GM12892 (cell line): Measurements from ENCODE around the gene HES2.

Experiments used
- DNase-seq: peaks from one replicate; pipeline ENCODE4 v3.0.0; 2011; ENCODE audit not compliant: insufficient read length
- FAIRE-seq: peaks from 2 replicates; lab custom pipeline; 2011; peaks lifted over from hg19 to GRCh38; lab: Jason Lieb, UNC
- POLR2A ChIP-seq: IDR thresholded peaks from 2 replicates; pipeline ENCODE4 v1.6.1; 2011; ENCODE audit warnings: low read depth, low read length, control low read depth
- POLR2AphosphoS5 ChIP-seq: IDR thresholded peaks from 2 replicates; pipeline ENCODE4 v1.6.1; 2011; ENCODE audit warnings: low read depth, low read length, control low read depth
- TAF1 ChIP-seq: IDR thresholded peaks from 2 replicates; pipeline ENCODE4 v1.6.1; 2011; ENCODE audit warnings: low read depth, mild to moderate bottlenecking, control low read depth, low read length, borderline replicate concordance

Gene HES2

DNA sequence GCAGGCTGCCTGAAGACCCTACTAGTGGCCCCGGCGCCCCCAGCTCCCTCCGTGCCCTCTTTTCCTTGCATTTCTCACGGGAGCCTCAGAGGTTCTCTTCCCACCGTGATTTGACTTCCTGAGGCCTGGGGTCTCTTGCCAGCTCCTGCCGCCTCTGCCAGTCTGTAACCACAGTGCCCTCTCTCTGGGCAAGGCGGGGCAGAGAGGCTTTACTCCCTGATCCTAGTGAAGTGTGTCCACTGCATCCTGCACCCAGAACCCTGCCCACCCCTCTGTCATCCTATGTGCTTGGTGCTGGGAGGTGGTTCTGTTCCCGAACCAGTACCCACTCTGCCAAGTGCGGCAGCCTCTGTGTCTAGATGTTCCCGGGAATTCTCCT, 7.2 kb upstream of the HES2 start:
- no peak for DNase-seq
- TF ChIP-seq POLR2AphosphoS5 (no peak), POLR2A (no peak), TAF1 (no peak)
- FAIRE-seq: no peak

DNA sequence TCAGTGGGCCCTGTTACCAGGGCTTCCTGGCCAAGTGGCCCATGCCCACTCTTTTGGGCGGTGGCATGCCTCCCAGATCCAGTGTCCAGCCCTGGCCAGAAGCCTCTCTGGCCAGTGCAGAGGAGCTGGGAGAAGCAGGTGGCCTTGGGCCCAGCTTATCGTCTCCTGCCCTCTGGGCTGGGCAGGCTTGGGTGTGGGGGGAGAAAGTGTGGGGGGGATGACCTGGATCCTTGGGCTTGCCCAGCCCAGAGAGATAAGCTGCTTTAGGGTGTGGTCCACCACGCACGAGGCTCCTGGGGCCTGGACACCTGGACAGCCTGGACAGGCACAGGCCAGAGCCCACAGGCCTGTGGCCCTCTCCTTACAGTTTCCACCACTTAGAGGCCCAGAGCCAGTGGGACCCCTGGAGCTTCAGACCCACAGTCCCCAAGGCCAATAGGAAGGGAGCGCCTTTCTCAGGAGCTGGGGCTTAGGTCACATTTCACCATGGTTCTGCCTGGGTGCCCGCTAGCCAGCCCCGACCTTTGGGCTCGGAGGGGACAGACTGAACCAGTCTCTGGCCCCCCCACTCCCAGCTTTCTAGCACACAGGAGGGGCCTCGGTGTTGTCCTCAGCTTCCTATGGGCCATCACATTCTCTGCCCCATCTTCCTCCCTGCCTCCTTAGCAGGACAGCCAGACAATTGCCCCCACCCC, 6.7 kb upstream of the HES2 start:
- TF ChIP-seq POLR2A (no peak), POLR2AphosphoS5 (no peak), TAF1 (no peak)
- FAIRE-seq: no peak
- DNase-seq: no peak

GRCh38 chr1:6425658-6426057, 5.9 kb upstream of the HES2 start:
- TF ChIP-seq POLR2A (no peak), TAF1 (no peak), POLR2AphosphoS5 (no peak)
- DNase-seq (no peak), FAIRE-seq (no peak)

- FAIRE-seq: no peak
- TF ChIP-seq TAF1 (no peak), POLR2A (no peak)
- DNase-seq: no peak
Measured at GRCh38 chr1:6424619-6425593, 5.2 kb upstream of the HES2 start, which contains the start of gene ESPN. Gene ESPN (plus strand): TSS chr1:6424776. CDS start chr1:6424956, 180 bp downstream.

DNA sequence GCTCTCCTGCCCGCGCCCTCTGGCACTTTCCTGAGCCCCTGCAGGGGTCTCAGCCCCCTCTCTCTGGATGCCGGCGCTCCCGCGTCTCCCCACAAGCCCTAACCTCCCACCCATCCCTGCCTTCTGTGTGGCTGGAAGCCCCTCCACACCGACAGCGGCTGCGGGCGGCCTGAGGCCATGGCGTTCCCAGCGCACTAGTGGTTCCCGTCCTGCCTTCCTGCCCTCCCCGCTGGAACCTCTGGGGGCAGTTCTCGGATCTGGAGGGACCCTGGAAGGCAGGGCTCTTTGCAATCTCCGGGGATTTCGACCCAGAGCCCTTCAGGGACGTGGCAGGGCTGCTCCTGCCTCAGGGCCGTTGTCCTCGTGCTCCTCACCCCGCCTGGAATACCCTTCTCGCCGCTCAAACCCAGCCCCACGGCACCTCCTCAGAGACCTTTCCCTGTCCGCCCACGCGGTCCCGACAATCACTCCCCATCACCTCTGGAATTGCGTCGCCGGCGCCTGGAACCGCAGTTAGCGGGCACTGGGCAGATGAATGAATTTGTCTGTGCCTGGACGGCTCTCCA, 4.4 kb upstream of the HES2 start:
- DNase-seq (no peak), FAIRE-seq (no peak)
- TF ChIP-seq TAF1 (no peak), POLR2A (no peak), POLR2AphosphoS5 (no peak)

DNA sequence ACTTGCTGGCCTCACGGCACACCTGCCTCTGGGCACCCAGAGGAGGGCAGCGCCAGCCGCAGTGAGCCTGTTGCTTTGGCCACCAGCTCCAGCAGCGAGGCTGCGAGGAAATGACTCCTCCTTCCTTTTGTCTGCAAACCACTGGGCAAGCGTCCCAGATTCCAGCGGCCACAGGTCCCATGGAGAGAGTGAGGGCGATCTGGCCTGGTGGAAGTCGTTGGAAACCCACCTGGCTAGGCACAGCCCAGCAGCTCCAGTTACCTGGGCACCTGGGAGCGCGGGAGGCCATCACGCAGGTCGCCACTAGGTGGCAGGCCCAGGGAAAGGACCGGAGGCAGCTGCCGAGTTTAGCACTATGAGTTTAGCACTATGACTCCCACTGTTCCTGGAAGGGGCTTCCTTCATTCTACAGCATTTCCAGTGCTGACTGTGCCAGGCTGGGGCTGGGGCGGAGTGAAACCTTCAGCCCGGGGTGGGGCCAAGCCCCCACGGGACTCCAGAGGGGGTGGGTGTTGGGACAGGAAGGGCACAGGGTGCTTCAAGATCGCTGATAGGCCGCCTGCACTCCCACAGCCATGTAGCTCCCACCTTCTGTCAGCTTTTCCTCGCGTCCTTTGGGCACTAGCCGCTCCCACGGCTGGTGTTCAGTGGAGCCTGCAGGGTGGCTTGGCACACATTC, 3.7 kb upstream of the HES2 start:
- peak; percentile 82 for DNase-seq
- no peak for TF ChIP-seq TAF1
- TF ChIP-seq POLR2A: no peak
- TF ChIP-seq POLR2AphosphoS5: no peak
- peak; percentile 56 for FAIRE-seq

- FAIRE-seq: no peak
- TF ChIP-seq TAF1 (no peak), POLR2AphosphoS5 (no peak), POLR2A (no peak)
- no peak for DNase-seq
Measured at GRCh38 chr1:6421266-6421665, 1.5 kb upstream of the HES2 start.

DNA sequence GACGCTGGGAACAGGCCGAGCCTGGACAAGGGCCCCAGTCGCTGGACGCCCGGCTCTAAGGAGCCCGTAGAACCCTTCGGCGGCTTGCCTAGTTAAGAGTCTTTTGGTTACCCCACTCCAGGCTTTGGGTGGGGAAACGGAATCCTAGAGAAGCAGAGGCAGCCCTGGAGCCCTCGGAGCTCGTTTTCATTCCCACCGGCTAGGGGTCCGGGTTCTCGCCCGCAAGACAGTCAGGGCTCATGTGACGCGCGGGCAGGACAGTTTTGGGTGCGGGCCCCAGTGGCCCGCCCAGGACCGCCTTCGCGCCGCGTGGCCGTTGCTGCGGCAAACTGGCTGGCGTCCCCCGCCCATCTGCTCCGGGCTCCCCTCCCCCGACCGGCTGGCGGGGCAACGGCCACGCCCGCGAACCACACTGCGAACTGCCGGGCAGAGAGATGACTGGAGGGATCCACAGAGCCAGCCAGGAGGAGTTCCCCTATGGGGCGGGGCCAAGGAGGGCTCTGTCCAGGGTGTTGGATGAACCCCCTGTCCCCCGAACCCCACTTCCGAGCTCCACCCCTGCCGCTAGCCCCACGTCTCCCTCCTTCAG, 829 bp upstream of the HES2 start:
- TF ChIP-seq POLR2AphosphoS5 (no peak), TAF1 (no peak), POLR2A (no peak)
- no peak for FAIRE-seq
- DNase-seq: no peak

DNA sequence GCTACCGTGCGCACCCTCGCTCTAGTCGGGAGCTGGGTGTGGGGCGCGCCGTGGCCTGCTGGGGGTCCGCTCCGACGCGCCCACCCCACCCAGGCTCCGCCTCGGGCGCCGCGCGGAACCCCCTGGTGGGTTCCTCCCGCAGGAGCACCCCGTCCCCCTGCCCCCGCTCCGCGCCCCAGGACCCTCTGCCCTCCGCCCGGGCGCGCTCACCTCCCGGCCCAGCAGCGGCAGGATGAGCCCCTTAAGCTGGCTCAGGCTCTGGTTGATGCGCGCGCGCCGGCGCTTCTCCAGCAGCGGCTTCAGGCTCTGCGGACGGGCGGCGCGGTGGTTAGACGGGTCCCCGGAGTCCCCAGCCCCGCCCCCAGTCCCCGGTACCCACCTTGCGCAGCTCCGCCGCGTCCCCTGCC, 319 bp downstream of the HES2 start:
- TF ChIP-seq POLR2A: no peak
- no peak for TF ChIP-seq POLR2AphosphoS5
- no peak for TF ChIP-seq TAF1
- FAIRE-seq (no peak), DNase-seq (no peak)

DNA sequence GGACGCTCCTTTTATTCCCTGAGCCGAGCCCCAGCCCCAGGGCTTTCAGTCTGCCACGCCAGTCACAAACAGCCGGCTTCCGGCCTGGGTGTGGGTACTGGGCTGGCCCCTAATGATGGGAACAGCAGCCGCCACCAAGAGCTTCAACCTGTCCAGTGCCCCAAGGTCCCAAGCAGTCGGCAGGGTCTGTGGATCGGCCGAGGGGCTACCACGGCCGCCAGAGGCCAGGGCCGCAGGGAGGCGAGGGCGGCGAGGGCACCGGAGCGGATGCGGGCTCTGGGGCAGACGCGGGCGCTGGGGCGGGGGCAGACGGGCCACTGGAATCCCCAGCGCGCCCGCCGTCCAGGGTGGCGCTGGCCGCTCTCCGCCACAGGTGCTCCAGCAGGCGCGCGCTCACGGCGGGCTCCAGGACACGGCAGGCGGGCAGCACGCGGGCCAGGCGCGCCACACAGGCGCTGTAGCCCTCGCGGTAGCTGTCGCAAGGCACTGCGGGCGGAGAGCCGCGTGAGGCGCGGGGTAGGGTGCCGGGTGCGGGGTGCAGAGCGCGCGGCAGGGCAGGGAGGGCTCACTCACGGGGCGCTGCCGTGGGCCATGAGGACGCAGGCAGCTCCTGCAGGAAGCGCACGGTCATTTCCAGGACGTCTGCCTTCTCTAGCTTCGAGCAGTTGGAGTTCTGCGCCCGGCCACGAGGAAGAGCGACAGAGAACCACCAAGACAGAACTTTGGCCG, 887 bp downstream of the HES2 start:
- no peak for TF ChIP-seq POLR2AphosphoS5
- TF ChIP-seq TAF1: no peak
- no peak for TF ChIP-seq POLR2A
- DNase-seq (no peak), FAIRE-seq (no peak)
